KBM-7 (cell line): ENCODE data around the gene PSMB8.

Source experiments
- DNase-seq: peaks from one replicate; pipeline ENCODE4 v3.0.0-alpha.2; 2015
- in situ Hi-C: fragments of 300-500 bp; cut with MboI; formaldehyde crosslinking; loops from 2 replicates; pipeline ENCODE4 v1.14.3; 2020; ENCODE audit warnings: low sequenced_read_pairs, low pct_unique_long_range_greater_than_20kb, mixed read lengths

Gene PSMB8

DNA sequence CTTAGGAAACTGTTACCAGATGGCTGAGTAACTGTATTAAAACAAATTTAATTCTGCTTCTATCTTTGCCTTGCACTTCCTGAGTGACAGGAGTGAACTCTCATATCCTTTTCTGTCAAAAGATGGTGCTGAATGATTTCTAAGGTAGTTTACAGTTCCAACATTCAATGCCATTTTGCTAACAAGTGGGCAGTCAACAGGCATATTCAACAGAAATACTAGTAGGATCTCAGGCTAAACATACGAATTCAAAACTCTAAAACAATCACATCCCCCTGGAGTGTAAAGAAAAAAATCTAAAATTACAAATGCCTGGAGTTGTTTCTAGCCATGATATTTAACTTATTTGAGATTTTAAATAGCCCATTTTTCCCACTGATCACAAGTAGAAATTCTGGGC, 16.8 kb upstream of the PSMB8 start:
- DNase-seq = no peak
- in situ Hi-C loops = no loop called here

DNA sequence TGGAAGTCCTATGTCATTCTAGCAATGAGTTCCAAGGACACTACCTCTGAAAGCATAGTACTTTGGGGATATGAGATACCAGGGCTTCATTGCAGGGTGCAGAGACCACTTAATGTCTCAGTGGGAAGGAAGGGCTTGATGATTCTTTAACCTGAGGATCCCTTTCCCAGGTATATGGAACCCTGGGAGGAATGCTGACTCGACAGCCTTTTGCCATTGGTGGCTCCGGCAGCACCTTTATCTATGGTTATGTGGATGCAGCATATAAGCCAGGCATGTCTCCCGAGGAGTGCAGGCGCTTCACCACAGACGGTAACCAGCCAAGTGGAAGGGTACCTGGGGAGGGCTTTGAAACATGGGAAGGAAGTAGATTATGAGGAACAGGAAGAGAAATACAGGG, 14.3 kb upstream of the PSMB8 start:
- in situ Hi-C loops = no loop called here
- DNase-seq = no peak

GRCh38 chr6:32857156-32857891, 13.5 kb upstream of the PSMB8 start:
- in situ Hi-C loops = no loop called here

DNA sequence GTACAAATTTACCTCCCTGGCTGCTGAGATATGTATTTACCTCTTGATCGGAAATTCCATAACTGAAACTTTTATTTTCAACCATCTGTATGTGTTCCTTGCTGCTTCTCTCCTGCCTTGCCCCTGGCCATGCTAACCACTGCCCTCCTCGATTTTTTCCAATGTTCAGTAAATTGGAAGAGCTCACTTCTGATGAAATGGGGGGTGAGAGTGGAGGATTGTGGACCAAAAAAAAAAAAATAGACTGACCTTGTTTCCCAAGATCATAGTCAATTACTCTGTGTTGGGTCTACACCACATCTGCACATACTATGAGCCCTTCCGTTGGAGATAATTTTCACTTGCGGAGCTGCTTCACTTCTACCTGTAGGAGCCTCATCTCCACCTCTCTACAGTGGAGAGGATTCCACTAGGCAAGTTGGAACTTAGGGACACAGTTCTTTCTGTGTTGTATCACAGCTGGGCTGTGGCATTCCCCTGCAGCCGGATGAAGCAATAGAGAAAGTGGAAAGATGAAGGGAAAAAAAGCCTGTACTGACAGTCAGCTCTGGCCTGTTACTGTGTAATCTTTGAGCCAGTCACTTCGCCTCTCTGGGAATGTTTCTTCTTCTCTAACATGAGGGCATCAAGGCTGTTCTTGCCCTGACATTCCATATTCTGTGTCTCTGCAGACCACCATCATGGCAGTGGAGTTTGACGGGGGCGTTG, 11.8 kb upstream of the PSMB8 start:
- in situ Hi-C loops = no loop called here
- no peak for DNase-seq

More at GRCh38 chr6:32857156-32857891, 13.5 kb upstream of the PSMB8 start:
- no peak for DNase-seq

DNA sequence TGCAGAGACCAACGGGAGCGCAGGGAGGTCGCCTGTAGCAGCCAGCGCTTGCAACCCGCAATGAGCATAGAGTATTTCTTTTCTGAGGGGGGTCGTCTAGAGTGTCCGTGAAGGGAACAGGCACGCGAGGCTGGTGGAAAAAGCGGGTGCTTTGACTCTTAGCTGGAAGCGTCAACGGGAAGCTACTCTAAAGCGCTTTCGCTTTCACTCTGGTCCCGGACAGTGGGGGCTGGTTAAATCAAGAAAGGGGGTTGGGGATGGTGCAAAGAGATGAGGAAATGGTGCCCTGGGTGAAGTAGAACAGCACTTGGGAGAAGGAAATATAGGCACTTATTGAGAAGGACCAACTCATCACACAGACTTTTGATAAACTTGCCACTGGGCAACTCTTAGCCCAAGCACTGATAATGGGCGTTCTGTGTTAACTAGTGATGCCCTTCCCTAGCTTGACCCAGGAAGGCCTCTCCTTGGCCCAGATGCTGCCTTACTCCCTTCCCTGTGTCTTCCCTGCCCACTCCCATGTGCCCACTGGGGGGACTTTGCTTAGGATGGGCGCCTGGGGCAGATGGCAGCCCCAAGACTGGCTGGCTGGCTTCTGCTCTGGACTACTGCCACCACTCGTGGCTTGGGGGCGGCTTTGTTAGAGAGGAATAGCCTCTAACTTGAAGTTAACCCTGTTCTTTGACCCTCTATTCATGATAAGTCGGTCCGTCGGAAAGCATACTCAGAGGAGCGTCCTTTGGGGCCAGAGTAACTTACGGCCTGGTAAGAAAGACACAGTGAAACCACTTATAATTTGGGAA, 10.7 kb upstream of the PSMB8 start:
- in situ Hi-C loops = no loop called here
- DNase-seq = no peak

GRCh38 chr6:32853541-32854375, 9.9 kb upstream of the PSMB8 start, which contains the start of the genes PSMB9 and TAP1:
TSS of gene PSMB9 (plus strand) at chr6:32854192. CDS start at chr6:32854230, 38 bp downstream.
TSS of gene TAP1 (minus strand) at chr6:32853704. CDS start at chr6:32853636, 68 bp downstream.
- DNase-seq = peak; percentile 97
- in situ Hi-C loops = no loop called here

DNA sequence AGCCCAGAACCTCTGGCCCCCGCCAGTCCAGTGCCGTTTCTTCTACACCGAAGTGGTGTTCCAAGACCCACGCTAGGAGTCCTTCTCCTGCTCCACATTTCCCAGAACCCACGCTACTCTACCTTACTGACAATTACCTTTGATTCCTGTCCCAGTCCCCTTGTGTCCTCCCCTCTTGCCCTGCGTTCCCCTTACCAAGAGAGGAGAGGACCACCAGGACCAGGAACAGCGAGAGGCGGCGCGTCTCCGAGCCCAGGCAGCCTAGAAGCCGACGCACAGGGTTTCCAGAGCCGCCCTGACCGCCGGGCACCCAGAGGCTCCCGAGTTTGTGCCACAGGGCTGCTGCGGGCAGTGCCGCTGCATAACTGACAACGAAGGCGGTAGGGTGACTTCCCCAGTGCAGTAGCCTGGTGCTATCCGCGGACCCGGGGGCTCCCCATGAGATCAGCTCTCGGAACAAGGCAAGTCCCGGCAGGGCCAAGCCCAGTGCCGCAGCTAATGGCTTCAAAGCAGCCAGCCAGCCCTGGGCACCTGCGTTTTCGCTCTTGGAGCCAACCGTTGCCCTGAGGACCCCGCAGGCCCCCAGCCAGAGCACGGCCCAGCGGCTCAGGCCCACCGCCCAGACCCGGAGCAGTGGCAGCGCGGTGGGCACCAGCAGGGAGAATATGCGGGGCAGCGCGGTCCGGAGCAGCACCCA, 9.1 kb upstream of the PSMB8 start:
- in situ Hi-C loops = no loop called here
- DNase-seq = no peak

DNA sequence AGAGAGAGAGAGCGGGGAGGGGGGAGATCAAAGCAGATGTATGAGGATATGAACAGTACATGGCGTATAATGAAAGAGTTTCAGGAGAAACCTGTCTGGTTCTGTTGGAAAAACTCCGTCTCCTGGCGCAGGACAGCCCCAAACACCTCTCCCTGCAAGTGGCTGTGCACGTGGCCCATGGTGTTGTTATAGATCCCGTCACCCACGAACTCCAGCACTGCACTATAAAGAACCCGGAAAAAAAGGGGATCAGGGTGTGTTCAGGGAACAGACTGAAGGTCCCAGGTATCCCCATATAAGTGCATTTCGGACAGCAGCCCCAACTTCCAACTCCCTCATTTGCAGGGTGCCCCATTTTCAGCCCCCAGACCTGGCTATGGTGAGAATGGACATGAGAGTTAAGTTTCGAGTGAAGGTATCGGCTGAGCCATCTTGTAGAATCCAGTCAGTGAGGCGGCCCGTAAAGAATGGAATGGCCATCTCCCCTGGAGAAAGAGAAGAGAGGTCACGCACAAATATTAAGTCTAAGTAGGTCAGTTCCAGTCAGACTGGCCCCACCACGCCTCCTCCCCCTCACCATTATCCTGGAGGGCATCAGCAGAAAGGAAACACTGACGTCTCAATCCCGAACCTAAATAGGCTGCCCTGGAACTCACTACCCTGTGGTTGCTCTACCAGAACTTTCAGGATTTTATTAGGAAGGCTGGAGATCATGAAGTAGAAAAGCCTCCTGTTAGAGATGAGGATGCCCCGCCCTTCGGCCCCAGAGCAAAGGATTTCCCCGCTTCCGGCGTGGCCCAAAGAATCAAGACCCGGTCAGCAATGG, 8.4 kb upstream of the PSMB8 start:
- in situ Hi-C loops = no loop called here
- DNase-seq = no peak

GRCh38 chr6:32851025-32851424, 7.2 kb upstream of the PSMB8 start:
- in situ Hi-C loops = no loop called here
- no peak for DNase-seq

- no peak for DNase-seq
- in situ Hi-C loops = no loop called here
Measured at GRCh38 chr6:32849126-32849525, 5.3 kb upstream of the PSMB8 start.

GRCh38 chr6:32847795-32848194, 3.9 kb upstream of the PSMB8 start:
- in situ Hi-C loops = no loop called here
- DNase-seq = no peak

- in situ Hi-C loops = no loop called here
- DNase-seq = no peak
Measured at GRCh38 chr6:32847004-32847403, 3.2 kb upstream of the PSMB8 start.

- DNase-seq = peak; percentile 47
- in situ Hi-C loops = no loop called here
Measured at GRCh38 chr6:32845384-32845884, 1.6 kb upstream of the PSMB8 start.

DNA sequence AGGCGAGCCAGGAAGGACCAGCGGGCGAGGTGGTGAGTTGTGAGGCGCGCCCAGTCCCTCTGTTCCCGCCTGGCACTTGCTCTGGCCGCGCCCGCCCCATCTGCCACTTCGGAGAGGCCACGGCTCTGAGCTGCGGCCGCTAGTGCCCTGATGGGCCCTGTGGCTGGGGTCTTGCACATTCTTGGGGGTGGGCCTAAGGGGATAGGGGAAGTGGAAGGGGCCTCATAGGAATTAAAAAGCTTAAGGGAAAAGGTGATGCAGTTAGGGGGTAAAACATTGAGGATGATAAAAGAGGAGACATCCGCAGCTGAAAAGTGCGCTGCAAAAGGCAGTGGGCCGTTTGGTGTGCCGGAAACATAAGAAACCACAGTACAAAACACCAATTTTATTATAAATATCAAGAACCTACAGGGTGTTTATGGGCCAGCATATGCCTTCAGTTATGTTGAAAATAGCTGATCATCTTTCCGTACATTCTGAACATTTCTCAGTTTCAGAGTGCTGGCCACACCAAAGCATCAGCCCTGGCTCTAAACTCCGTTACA, 1.1 kb upstream of the PSMB8 start:
- peak; percentile 18 for DNase-seq
- in situ Hi-C loops = no loop called here

DNA sequence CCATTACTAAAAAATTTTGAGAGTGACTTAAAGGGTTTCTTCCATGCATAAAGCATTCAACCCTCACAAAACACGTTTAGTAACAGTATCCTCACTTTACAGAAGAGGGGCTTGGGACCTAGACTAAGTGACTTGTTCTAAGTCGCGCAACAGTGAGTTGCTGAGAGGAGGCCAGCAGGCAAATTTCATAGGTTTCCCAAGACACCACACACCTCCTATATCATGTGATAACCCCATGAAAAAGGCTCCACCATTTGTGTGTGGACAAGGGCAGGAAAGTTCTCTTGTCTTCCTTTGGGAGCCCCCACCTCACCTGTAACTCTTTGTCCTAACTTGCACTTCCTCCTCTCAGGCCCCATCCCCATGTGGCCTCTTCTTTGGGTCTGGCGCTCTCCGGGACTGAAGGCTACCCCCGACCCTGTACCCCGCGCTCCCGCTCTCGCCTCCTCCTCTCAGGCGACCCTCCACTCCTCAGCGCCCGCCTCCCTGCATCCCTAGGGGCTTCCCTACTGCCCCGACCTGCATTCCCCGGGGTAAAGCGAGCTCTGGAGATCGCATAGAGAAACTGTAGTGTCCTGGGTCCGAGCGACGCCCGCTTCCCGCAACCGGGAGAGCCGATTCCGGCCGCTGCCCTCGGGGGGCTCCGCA, 392 bp downstream of the PSMB8 start:
- peak; percentile 26 for DNase-seq
- in situ Hi-C loops = no loop called here

DNA sequence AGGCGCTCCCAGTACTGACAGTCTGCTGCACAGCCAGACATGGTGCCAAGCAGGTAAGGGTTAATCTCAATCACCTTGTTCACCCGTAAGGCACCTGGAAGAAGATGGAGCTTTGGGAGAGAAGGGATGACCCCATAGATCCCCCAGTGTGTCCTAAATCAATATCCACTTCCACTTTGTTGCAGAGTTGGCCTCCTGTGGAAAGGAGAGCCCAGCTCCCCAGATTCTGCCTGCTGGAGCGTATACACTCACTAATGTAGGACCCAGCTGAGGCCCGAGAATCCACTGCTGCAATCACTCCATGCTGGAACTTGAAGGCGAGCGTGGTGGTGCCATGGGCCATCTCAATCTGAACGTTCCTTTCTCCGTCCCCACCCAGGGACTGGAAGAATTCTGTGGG, 1.2 kb downstream of the PSMB8 start:
- in situ Hi-C loops = no loop called here
- DNase-seq = no peak
